ENCODE results near the gene CNGB1.
"Not testable (repeated sequence)": the region's sequence is repeated elsewhere in the genome, so short reads cannot be mapped to it uniquely, and the experiment has no call there.

CNGB1 gene

GRCh38 chr16:57923841-57924240 is 47.1 kb downstream of the CNGB1 start:
- no peaks in the 10 kb centered on the region for H3K4me1 ChIP-seq (ENCODE audit: control insufficient read depth in 5 of 5, insufficient read depth in 5 of 5, low read length in 5 of 5)
- H3K9ac ChIP-seq (ENCODE audit: low read length in 5 of 5), result no peak overlapping the region
- H3K36me3 ChIP-seq (ENCODE audit: control insufficient read depth in 5 of 5, insufficient read depth in 5 of 5, low read length in 5 of 5), result no peaks in the 10 kb centered on the region
- H3K9me3 ChIP-seq (ENCODE audit: control insufficient read depth in 5 of 5, low read length in 5 of 5), result peaks cover 0 to 5% (median 0%) of the 10 kb centered on the region in 5 donors
- no peak overlapping the region for H3K4me3 ChIP-seq (ENCODE audit: low read depth in 1 of 5, low read length in 5 of 5)
- no peak overlapping the region for H3K27ac ChIP-seq (ENCODE audit: low read depth, low read length)
- peaks cover 0 to 6% (median 0%) of the 10 kb centered on the region in 5 donors for H3K27me3 ChIP-seq (ENCODE audit: control insufficient read depth in 5 of 5, insufficient read depth in 4 of 5, low read length in 5 of 5)

GRCh38 chr16:57923418-57923817 is 47.5 kb downstream of the CNGB1 start:
- no peak overlapping the region for H3K27ac ChIP-seq (ENCODE audit: low read depth, low read length)
- no peak overlapping the region for H3K4me3 ChIP-seq (ENCODE audit: low read depth in 1 of 5, low read length in 5 of 5)
- peaks cover 0 to 5% (median 0%) of the 10 kb centered on the region in 5 donors for H3K9me3 ChIP-seq (ENCODE audit: control insufficient read depth in 5 of 5, low read length in 5 of 5)
- H3K27me3 ChIP-seq (ENCODE audit: control insufficient read depth in 5 of 5, insufficient read depth in 4 of 5, low read length in 5 of 5), result peaks cover 0 to 6% (median 0%) of the 10 kb centered on the region in 5 donors
- no peak overlapping the region for H3K9ac ChIP-seq (ENCODE audit: low read length in 5 of 5)
- H3K36me3 ChIP-seq (ENCODE audit: control insufficient read depth in 5 of 5, insufficient read depth in 5 of 5, low read length in 5 of 5), result no peaks in the 10 kb centered on the region
- H3K4me1 ChIP-seq (ENCODE audit: control insufficient read depth in 5 of 5, insufficient read depth in 5 of 5, low read length in 5 of 5), result no peaks in the 10 kb centered on the region

DNA sequence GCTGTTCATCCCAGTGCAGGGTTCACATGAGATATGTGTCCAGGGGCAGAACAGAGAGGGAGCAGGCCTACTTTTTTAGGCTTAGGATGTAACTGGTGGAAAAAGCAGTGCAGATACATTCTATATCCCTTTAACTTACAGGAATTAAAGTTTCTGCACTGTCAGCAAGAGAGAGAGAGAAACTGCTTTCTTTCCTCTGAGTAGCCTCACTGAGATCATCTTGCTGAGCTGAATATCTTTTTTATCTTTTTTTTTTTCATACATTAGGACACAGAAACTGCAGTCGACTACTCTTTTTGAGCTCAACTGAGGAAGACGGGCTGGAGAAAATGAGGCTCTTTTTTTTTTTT is 50.1 kb downstream of the CNGB1 start:
- Histone ChIP-seq H3K27ac (ENCODE audit: low read depth, low read length) (no peak overlapping the region), H3K4me1 (ENCODE audit: control insufficient read depth in 5 of 5, insufficient read depth in 5 of 5, low read length in 5 of 5) (no peaks in the 10 kb centered on the region), H3K36me3 (ENCODE audit: control insufficient read depth in 5 of 5, insufficient read depth in 5 of 5, low read length in 5 of 5) (no peaks in the 10 kb centered on the region), H3K4me3 (ENCODE audit: low read depth in 1 of 5, low read length in 5 of 5) (no peak overlapping the region), H3K9ac (ENCODE audit: low read length in 5 of 5) (no peak overlapping the region), H3K9me3 (ENCODE audit: control insufficient read depth in 5 of 5, low read length in 5 of 5) (peaks cover 0 to 5% (median 0%) of the 10 kb centered on the region in 5 donors), H3K27me3 (ENCODE audit: control insufficient read depth in 5 of 5, insufficient read depth in 4 of 5, low read length in 5 of 5) (peaks cover 0 to 5% (median 0%) of the 10 kb centered on the region in 5 donors)

GRCh38 chr16:57920215-57920879 is 50.6 kb downstream of the CNGB1 start:
- Histone ChIP-seq H3K4me3 (ENCODE audit: low read depth in 1 of 5, low read length in 5 of 5) (no peak overlapping the region), H3K4me1 (ENCODE audit: control insufficient read depth in 5 of 5, insufficient read depth in 5 of 5, low read length in 5 of 5) (no peaks in the 10 kb centered on the region), H3K27me3 (ENCODE audit: control insufficient read depth in 5 of 5, insufficient read depth in 4 of 5, low read length in 5 of 5) (peaks cover 0 to 5% (median 0%) of the 10 kb centered on the region in 5 donors), H3K9ac (ENCODE audit: low read length in 5 of 5) (no peak overlapping the region), H3K36me3 (ENCODE audit: control insufficient read depth in 5 of 5, insufficient read depth in 5 of 5, low read length in 5 of 5) (no peaks in the 10 kb centered on the region), H3K27ac (ENCODE audit: low read depth, low read length) (no peak overlapping the region), H3K9me3 (ENCODE audit: control insufficient read depth in 5 of 5, low read length in 5 of 5) (peaks cover 0 to 5% (median 0%) of the 10 kb centered on the region in 5 donors)

GRCh38 chr16:57918994-57919393 is 51.9 kb downstream of the CNGB1 start:
- H3K27ac ChIP-seq (ENCODE audit: low read depth, low read length), result no peak overlapping the region
- no peak overlapping the region for H3K9ac ChIP-seq (ENCODE audit: low read length in 5 of 5)
- peaks cover 0 to 5% (median 0%) of the 10 kb centered on the region in 5 donors for H3K9me3 ChIP-seq (ENCODE audit: control insufficient read depth in 5 of 5, low read length in 5 of 5)
- H3K4me1 ChIP-seq (ENCODE audit: control insufficient read depth in 5 of 5, insufficient read depth in 5 of 5, low read length in 5 of 5), result no peaks in the 10 kb centered on the region
- H3K4me3 ChIP-seq (ENCODE audit: low read depth in 1 of 5, low read length in 5 of 5), result no peak overlapping the region
- no peaks in the 10 kb centered on the region for H3K36me3 ChIP-seq (ENCODE audit: control insufficient read depth in 5 of 5, insufficient read depth in 5 of 5, low read length in 5 of 5)
- peaks cover 0 to 5% (median 2%) of the 10 kb centered on the region in 5 donors for H3K27me3 ChIP-seq (ENCODE audit: control insufficient read depth in 5 of 5, insufficient read depth in 4 of 5, low read length in 5 of 5)

DNA sequence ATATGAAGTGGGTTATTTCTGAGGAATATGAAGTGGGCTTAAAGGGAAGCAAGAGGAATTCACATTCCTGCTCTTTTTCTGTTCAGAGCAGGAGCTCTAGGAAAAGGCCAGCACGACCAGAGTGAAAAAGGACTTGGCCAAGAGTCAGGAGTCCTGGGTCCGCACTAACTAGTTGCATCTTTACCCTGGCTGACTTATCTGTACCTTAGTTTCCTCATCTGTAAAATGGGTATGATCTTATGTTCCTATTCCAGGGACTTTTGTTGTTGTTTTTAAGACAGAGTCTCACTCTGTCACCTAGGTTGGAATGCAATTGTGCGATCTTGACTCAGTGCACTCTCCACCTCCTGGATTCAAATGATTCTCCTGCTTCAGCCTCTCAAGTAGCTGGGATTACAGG is 52.5 kb downstream of the CNGB1 start:
- no peaks in the 10 kb centered on the region for H3K36me3 ChIP-seq (ENCODE audit: control insufficient read depth in 5 of 5, insufficient read depth in 5 of 5, low read length in 5 of 5)
- H3K27ac ChIP-seq (ENCODE audit: low read depth, low read length), result no peak overlapping the region
- no peaks in the 10 kb centered on the region for H3K4me1 ChIP-seq (ENCODE audit: control insufficient read depth in 5 of 5, insufficient read depth in 5 of 5, low read length in 5 of 5)
- no peak overlapping the region for H3K9ac ChIP-seq (ENCODE audit: low read length in 5 of 5)
- H3K9me3 ChIP-seq (ENCODE audit: control insufficient read depth in 5 of 5, low read length in 5 of 5), result peaks cover 0 to 5% (median 0%) of the 10 kb centered on the region in 5 donors
- H3K27me3 ChIP-seq (ENCODE audit: control insufficient read depth in 5 of 5, insufficient read depth in 4 of 5, low read length in 5 of 5), result peaks cover 0 to 5% (median 0%) of the 10 kb centered on the region in 5 donors
- H3K4me3 ChIP-seq (ENCODE audit: low read depth in 1 of 5, low read length in 5 of 5), result no peak overlapping the region

DNA sequence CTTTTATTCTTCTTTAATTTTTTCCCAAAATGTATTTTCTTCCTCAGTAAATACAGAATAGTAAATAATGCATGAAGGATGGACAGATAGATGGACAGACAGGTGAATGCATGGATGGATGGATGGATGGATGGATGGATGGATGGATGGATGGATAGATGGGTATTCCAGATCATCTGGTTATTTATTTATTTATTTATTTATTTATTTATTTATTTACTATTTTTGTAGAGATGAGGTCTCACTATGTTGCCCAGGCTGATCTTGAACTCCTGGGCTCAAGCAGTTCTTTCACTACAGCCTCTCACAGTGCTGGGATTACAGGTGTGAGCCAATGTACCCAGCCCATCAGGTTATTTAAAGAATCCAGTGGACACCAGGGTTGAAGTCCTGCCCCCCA is 53.0 kb downstream of the CNGB1 start:
- H3K9me3 ChIP-seq (ENCODE audit: control insufficient read depth in 5 of 5, low read length in 5 of 5); H3K36me3 ChIP-seq (ENCODE audit: control insufficient read depth in 5 of 5, insufficient read depth in 5 of 5, low read length in 5 of 5); H3K4me3 ChIP-seq (ENCODE audit: low read depth in 1 of 5, low read length in 5 of 5); H3K27me3 ChIP-seq (ENCODE audit: control insufficient read depth in 5 of 5, insufficient read depth in 4 of 5, low read length in 5 of 5); H3K27ac ChIP-seq (ENCODE audit: low read depth, low read length); H3K9ac ChIP-seq (ENCODE audit: low read length in 5 of 5); H3K4me1 ChIP-seq (ENCODE audit: control insufficient read depth in 5 of 5, insufficient read depth in 5 of 5, low read length in 5 of 5): not testable (repeated sequence)

DNA sequence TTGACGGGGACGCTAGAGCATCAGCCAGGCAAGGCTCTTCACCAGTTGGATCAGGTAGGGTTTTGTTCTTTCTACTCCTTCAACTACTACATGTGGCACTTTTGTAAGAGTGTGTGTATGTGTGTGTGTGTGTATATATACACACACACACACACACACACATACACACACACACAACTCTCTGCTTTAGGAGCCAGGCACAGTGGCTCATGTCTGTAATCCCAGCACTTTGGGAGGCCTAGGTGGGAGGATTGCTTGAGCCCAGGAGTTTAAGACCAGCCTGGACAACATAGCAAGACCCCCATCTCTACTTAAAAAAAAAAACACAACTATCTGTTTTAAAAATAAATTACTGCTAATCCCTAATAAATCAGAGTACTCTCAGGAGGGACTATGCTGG is 53.4 kb downstream of the CNGB1 start:
- not testable (repeated sequence) for H3K4me3 ChIP-seq (ENCODE audit: low read depth in 1 of 5, low read length in 5 of 5); H3K9me3 ChIP-seq (ENCODE audit: control insufficient read depth in 5 of 5, low read length in 5 of 5); H3K27ac ChIP-seq (ENCODE audit: low read depth, low read length); H3K36me3 ChIP-seq (ENCODE audit: control insufficient read depth in 5 of 5, insufficient read depth in 5 of 5, low read length in 5 of 5); H3K9ac ChIP-seq (ENCODE audit: low read length in 5 of 5); H3K4me1 ChIP-seq (ENCODE audit: control insufficient read depth in 5 of 5, insufficient read depth in 5 of 5, low read length in 5 of 5)
- H3K27me3 ChIP-seq (ENCODE audit: control insufficient read depth in 5 of 5, insufficient read depth in 4 of 5, low read length in 5 of 5), result peaks cover 0 to 10% (median 3%) of the 10 kb centered on the region in 5 donors

- Histone ChIP-seq H3K36me3 (ENCODE audit: control insufficient read depth in 5 of 5, insufficient read depth in 5 of 5, low read length in 5 of 5) (no peaks in the 10 kb centered on the region), H3K27ac (ENCODE audit: low read depth, low read length) (no peak overlapping the region), H3K9ac (ENCODE audit: low read length in 5 of 5) (no peak overlapping the region)
Observed at GRCh38 chr16:57916735-57917438, 54.0 kb downstream of the CNGB1 start.

DNA sequence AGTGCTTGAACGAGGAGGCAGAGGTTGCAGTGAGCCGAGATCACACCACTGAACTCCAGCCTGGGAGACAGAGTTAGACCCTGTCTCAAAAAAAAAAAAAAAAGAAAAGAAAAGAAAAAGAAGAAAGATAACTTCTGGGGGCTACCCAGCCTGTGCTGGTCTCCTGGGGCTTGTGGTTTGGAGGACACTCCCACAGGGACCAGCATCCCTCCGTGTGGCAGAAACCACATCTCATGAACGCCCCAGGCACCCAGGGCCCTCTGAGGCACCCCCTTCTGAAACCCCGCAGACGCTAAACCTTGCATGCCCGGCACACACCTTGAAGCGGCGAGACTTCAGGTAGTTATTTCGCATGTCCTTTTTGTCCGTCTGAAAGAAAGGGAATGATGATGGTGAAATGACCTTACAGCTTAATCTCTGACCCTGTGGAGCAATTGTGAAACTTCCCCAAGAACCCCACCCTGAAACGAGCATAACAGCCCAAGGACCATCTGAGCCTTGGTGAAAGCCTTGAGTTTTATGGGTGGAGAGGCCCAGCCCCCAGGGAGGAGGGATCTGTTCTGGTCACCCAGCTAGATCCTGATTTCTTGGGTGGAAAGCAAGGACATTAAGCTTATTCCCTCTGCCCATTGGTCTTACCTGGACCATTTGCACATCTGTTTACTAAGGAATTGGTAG is 55.0 kb downstream of the CNGB1 start:
- H3K27me3 ChIP-seq (ENCODE audit: control insufficient read depth in 5 of 5, insufficient read depth in 4 of 5, low read length in 5 of 5), result peaks cover 0 to 12% (median 6%) of the 10 kb centered on the region in 5 donors
- peaks cover 0 to 5% (median 0%) of the 10 kb centered on the region in 5 donors for H3K9me3 ChIP-seq (ENCODE audit: control insufficient read depth in 5 of 5, low read length in 5 of 5)
- no peak overlapping the region for H3K9ac ChIP-seq (ENCODE audit: low read length in 5 of 5)
- no peaks in the 10 kb centered on the region for H3K36me3 ChIP-seq (ENCODE audit: control insufficient read depth in 5 of 5, insufficient read depth in 5 of 5, low read length in 5 of 5)
- no peak overlapping the region for H3K27ac ChIP-seq (ENCODE audit: low read depth, low read length)
- H3K4me1 ChIP-seq (ENCODE audit: control insufficient read depth in 5 of 5, insufficient read depth in 5 of 5, low read length in 5 of 5), result no peaks in the 10 kb centered on the region
- H3K4me3 ChIP-seq (ENCODE audit: low read depth in 1 of 5, low read length in 5 of 5), result no peak overlapping the region

More at GRCh38 chr16:57916735-57917438, 54.0 kb downstream of the CNGB1 start:
- Histone ChIP-seq H3K4me1 (ENCODE audit: control insufficient read depth in 5 of 5, insufficient read depth in 5 of 5, low read length in 5 of 5) (no peaks in the 10 kb centered on the region), H3K27me3 (ENCODE audit: control insufficient read depth in 5 of 5, insufficient read depth in 4 of 5, low read length in 5 of 5) (peaks cover 0 to 12% (median 6%) of the 10 kb centered on the region in 5 donors), H3K9me3 (ENCODE audit: control insufficient read depth in 5 of 5, low read length in 5 of 5) (peaks cover 0 to 5% (median 0%) of the 10 kb centered on the region in 5 donors), H3K4me3 (ENCODE audit: low read depth in 1 of 5, low read length in 5 of 5) (no peak overlapping the region)

All from subcutaneous abdominal adipose tissue (tissue), 5 donors.